GM12892 (cell line): Measurements from ENCODE around the gene SPAAR.

Experiments
- DNase-seq: peaks from one replicate; pipeline ENCODE4 v3.0.0; 2011; ENCODE audit not compliant: insufficient read length
- FAIRE-seq: peaks from 2 replicates; lab custom pipeline; 2011; peaks lifted over from hg19 to GRCh38; lab: Jason Lieb, UNC
- POLR2A ChIP-seq: IDR thresholded peaks from 2 replicates; pipeline ENCODE4 v1.6.1; 2011; ENCODE audit warnings: low read depth, low read length, control low read depth
- POLR2AphosphoS5 ChIP-seq: IDR thresholded peaks from 2 replicates; pipeline ENCODE4 v1.6.1; 2011; ENCODE audit warnings: low read depth, low read length, control low read depth
- TAF1 ChIP-seq: IDR thresholded peaks from 2 replicates; pipeline ENCODE4 v1.6.1; 2011; ENCODE audit warnings: low read depth, mild to moderate bottlenecking, control low read depth, low read length, borderline replicate concordance

The SPAAR gene

GRCh38 chr9:35958104-35958837, 49.0 kb downstream of the SPAAR start, which contains the start of gene OR2S2:
OR2S2 (minus strand) TSS chr9:35958154; CDS start chr9:35958098, 56 bp downstream.
- DNase-seq (no peak), FAIRE-seq (no peak)
- TF ChIP-seq POLR2AphosphoS5 (no peak), POLR2A (no peak), TAF1 (no peak)

GRCh38 chr9:35960039-35960655, 50.9 kb downstream of the SPAAR start:
- FAIRE-seq (no peak), DNase-seq (no peak)
- no peak for TF ChIP-seq TAF1
- TF ChIP-seq POLR2A = no peak
- no peak for TF ChIP-seq POLR2AphosphoS5
